ENCODE data around the gene EVI2B. TPM values are rescaled to one million over a fixed set of nuclear protein-coding genes. Genes with fewer than 3 reads are reported as not detected.
"Not testable (repeated sequence)": the region's sequence is repeated elsewhere in the genome, so short reads cannot be mapped to it uniquely, and the experiment has no call there.

Gene EVI2B
- total RNA-seq, 1 experiment from 2014 or later = not detected

DNA sequence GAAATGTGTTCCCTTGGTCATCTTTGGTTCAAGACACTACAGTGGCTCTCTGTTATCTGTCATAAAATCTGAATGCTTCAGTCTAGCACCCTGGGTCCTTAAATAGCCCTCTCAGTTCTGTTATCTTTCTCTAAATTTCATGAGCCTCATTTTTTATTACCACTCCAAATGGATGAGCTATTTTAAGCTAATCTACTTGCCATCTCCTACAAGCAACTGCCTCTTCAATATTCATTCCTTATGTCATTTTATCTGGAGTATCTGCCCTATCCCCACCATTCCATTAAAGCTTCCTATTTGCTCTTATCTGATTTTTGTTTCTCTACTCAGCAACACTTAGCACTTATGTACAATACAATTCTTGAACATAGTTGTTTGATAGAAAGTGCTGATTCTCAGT lies 35.6 kb upstream of the EVI2B start:
- Mint-ChIP-seq H3K9me3 (ENCODE audit: low read depth, unreplicated experiment) (no peaks in the 10 kb centered on the region), H3K27ac (ENCODE audit: unreplicated experiment) (no peak overlapping the region), H3K4me1 (ENCODE audit: low read depth, unreplicated experiment) (no peaks in the 10 kb centered on the region), H3K4me3 (ENCODE audit: low read depth, unreplicated experiment) (no peak overlapping the region), H3K27me3 (ENCODE audit: unreplicated experiment) (no peaks in the 10 kb centered on the region), H3K36me3 (ENCODE audit: insufficient read depth, unreplicated experiment) (peaks cover 8% of the 10 kb centered on the region)
- TF ChIP-seq, protein P1, sequence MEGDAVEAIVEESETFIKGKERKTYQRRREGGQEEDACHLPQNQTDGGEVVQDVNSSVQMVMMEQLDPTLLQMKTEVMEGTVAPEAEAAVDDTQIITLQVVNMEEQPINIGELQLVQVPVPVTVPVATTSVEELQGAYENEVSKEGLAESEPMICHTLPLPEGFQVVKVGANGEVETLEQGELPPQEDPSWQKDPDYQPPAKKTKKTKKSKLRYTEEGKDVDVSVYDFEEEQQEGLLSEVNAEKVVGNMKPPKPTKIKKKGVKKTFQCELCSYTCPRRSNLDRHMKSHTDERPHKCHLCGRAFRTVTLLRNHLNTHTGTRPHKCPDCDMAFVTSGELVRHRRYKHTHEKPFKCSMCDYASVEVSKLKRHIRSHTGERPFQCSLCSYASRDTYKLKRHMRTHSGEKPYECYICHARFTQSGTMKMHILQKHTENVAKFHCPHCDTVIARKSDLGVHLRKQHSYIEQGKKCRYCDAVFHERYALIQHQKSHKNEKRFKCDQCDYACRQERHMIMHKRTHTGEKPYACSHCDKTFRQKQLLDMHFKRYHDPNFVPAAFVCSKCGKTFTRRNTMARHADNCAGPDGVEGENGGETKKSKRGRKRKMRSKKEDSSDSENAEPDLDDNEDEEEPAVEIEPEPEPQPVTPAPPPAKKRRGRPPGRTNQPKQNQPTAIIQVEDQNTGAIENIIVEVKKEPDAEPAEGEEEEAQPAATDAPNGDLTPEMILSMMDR (IDR thresholded peaks at IDR 0.05; ENCODE audit: unreplicated experiment) = no peak
- no peak for DNase-seq
- CTCF ChIA-PET = no interaction called here
- intact Hi-C loops (cut with micrococcal nuclease; ENCODE audit: unreplicated experiment) = no loop called here
- BruUV-seq (replicated peaks) = no TSS peak

- DNase-seq; H3K9me3 Mint-ChIP-seq (ENCODE audit: low read depth, unreplicated experiment); H3K36me3 Mint-ChIP-seq (ENCODE audit: insufficient read depth, unreplicated experiment); CTCF ChIA-PET; H3K27ac Mint-ChIP-seq (ENCODE audit: unreplicated experiment); intact Hi-C loops (cut with micrococcal nuclease; ENCODE audit: unreplicated experiment); BruUV-seq (replicated peaks); H3K27me3 Mint-ChIP-seq (ENCODE audit: unreplicated experiment); H3K4me3 Mint-ChIP-seq (ENCODE audit: low read depth, unreplicated experiment); H3K4me1 Mint-ChIP-seq (ENCODE audit: low read depth, unreplicated experiment): not testable (repeated sequence)
These were observed 31.4 kb upstream of the EVI2B start for GRCh38 chr17:31345191-31345747.

GRCh38 chr17:31339906-31340661 lies 26.2 kb upstream of the EVI2B start:
- BruUV-seq (replicated peaks) = no TSS peak
- H3K4me1 Mint-ChIP-seq (ENCODE audit: low read depth, unreplicated experiment) = no peaks in the 10 kb centered on the region
- CTCF ChIA-PET = interaction anchor here (0.6 to 0.7 kb wide), 2 partner anchors 150 to 595 kb away, joined by 4 to 6 read pairs; no protein-coding TSS in a partner anchor
- H3K27ac Mint-ChIP-seq (ENCODE audit: unreplicated experiment) = no peak overlapping the region
- peaks cover 4% of the 10 kb centered on the region for H3K36me3 Mint-ChIP-seq (ENCODE audit: insufficient read depth, unreplicated experiment)
- H3K4me3 Mint-ChIP-seq (ENCODE audit: low read depth, unreplicated experiment) = no peak overlapping the region
- no peak for DNase-seq
- no peaks in the 10 kb centered on the region for H3K27me3 Mint-ChIP-seq (ENCODE audit: unreplicated experiment)
- TF ChIP-seq, protein P1 (IDR thresholded peaks at IDR 0.05; ENCODE audit: unreplicated experiment) = no peak
- H3K9me3 Mint-ChIP-seq (ENCODE audit: low read depth, unreplicated experiment) = no peaks in the 10 kb centered on the region
- intact Hi-C loops (cut with micrococcal nuclease; ENCODE audit: unreplicated experiment) = no loop called here

DNA sequence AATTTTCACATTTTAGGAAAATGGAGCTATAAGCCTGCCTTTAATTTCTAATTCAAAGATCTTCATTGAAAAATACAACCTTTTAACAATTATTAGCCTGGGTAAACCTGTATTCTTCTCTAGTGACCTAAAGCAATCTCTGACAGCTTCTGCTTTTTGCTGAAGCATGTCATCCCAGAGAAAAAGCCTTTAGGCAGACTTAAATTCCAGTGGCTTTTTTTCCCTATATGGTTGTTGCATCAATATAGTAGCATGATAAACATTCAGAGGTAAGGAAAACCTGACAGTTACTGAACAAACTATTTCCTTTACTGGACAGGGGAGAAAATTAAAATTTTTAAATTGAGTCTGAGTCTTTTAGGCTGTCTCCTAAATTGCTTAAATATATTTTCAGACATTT lies 15.4 kb upstream of the EVI2B start:
- Mint-ChIP-seq H3K27me3 (ENCODE audit: unreplicated experiment) (no peaks in the 10 kb centered on the region), H3K4me3 (ENCODE audit: low read depth, unreplicated experiment) (no peak overlapping the region), H3K36me3 (ENCODE audit: insufficient read depth, unreplicated experiment) (no peaks in the 10 kb centered on the region), H3K27ac (ENCODE audit: unreplicated experiment) (no peak overlapping the region), H3K9me3 (ENCODE audit: low read depth, unreplicated experiment) (no peaks in the 10 kb centered on the region), H3K4me1 (ENCODE audit: low read depth, unreplicated experiment) (no peaks in the 10 kb centered on the region)
- CTCF ChIA-PET = no interaction called here
- TF ChIP-seq, protein P1 (IDR thresholded peaks at IDR 0.05; ENCODE audit: unreplicated experiment) = no peak
- no peak for DNase-seq
- BruUV-seq (replicated peaks) = no TSS peak
- intact Hi-C loops (cut with micrococcal nuclease; ENCODE audit: unreplicated experiment) = no loop called here

- CTCF ChIA-PET = no interaction called here
- Mint-ChIP-seq H3K9me3 (ENCODE audit: low read depth, unreplicated experiment) (no peaks in the 10 kb centered on the region), H3K36me3 (ENCODE audit: insufficient read depth, unreplicated experiment) (no peaks in the 10 kb centered on the region), H3K4me3 (ENCODE audit: low read depth, unreplicated experiment) (no peak overlapping the region), H3K27me3 (ENCODE audit: unreplicated experiment) (no peaks in the 10 kb centered on the region), H3K27ac (ENCODE audit: unreplicated experiment) (no peak overlapping the region), H3K4me1 (ENCODE audit: low read depth, unreplicated experiment) (no peaks in the 10 kb centered on the region)
- intact Hi-C loops (cut with micrococcal nuclease; ENCODE audit: unreplicated experiment) = no loop called here
- TF ChIP-seq, protein P1 (IDR thresholded peaks at IDR 0.05; ENCODE audit: unreplicated experiment) = no peak
- no TSS peak for BruUV-seq (replicated peaks)
- DNase-seq = no peak
These were observed 14.3 kb upstream of the EVI2B start for GRCh38 chr17:31328160-31328535.
